ENCODE measurements around the gene DCUN1D2.

The DCUN1D2 gene

GRCh38 chr13:113479179-113479578, 11.3 kb downstream of the DCUN1D2 start:
- Histone ChIP-seq H3K9ac (no peak overlapping the region), H4K20me1 (ENCODE audit: insufficient read depth) (no peaks in the 10 kb centered on the region), H3K4me2 (no peak overlapping the region), H3K27ac (no peak overlapping the region), H2AFZ (ENCODE audit: low read depth) (no peak overlapping the region), H3K79me2 (ENCODE audit: insufficient read depth, low read depth) (no peaks in the 10 kb centered on the region; the same call in 1 of the 2 replicates), H3K4me1 (ENCODE audit: low read depth, poor library complexity, severe bottlenecking) (no peaks in the 10 kb centered on the region), H3K36me3 (ENCODE audit: insufficient read depth) (no peaks in the 10 kb centered on the region), H3K27me3 (ENCODE audit: insufficient read depth, low read depth) (no peaks in the 10 kb centered on the region), H3K4me3 (IDR thresholded peaks at IDR 0.05; ENCODE audit: insufficient read depth, low read depth, low read length) (no peak overlapping the region)
- no peak for TF ChIP-seq CTCF (conservative IDR thresholded peaks at IDR 0.05; ENCODE audit: low read depth, low read length)

- no peaks in the 10 kb centered on the region for H3K27me3 ChIP-seq (ENCODE audit: insufficient read depth, low read depth)
- H3K36me3 ChIP-seq (ENCODE audit: insufficient read depth): no peaks in the 10 kb centered on the region
- H3K4me2 ChIP-seq: no peak overlapping the region
- H2AFZ ChIP-seq (ENCODE audit: low read depth): no peak overlapping the region
- H3K79me2 ChIP-seq (ENCODE audit: insufficient read depth, low read depth): no peaks in the 10 kb centered on the region; the same call in 1 of the 2 replicates
- H4K20me1 ChIP-seq (ENCODE audit: insufficient read depth): no peaks in the 10 kb centered on the region
- no peak for TF ChIP-seq CTCF (conservative IDR thresholded peaks at IDR 0.05; ENCODE audit: low read depth, low read length)
- no peak overlapping the region for H3K9ac ChIP-seq
- H3K4me3 ChIP-seq (IDR thresholded peaks at IDR 0.05; ENCODE audit: insufficient read depth, low read depth, low read length): no peak overlapping the region
- H3K4me1 ChIP-seq (ENCODE audit: low read depth, poor library complexity, severe bottlenecking): no peaks in the 10 kb centered on the region
- H3K27ac ChIP-seq: no peak overlapping the region
Measured at GRCh38 chr13:113477724-113478123, 12.8 kb downstream of the DCUN1D2 start.

GRCh38 chr13:113476811-113477210, 13.7 kb downstream of the DCUN1D2 start:
- Histone ChIP-seq H3K79me2 (ENCODE audit: insufficient read depth, low read depth) (no peaks in the 10 kb centered on the region), H2AFZ (ENCODE audit: low read depth) (no peak overlapping the region), H3K27me3 (ENCODE audit: insufficient read depth, low read depth) (no peaks in the 10 kb centered on the region), H4K20me1 (ENCODE audit: insufficient read depth) (no peaks in the 10 kb centered on the region), H3K4me1 (ENCODE audit: low read depth, poor library complexity, severe bottlenecking) (no peaks in the 10 kb centered on the region), H3K4me2 (no peak overlapping the region), H3K27ac (no peak overlapping the region), H3K9ac (no peak overlapping the region), H3K4me3 (IDR thresholded peaks at IDR 0.05; ENCODE audit: insufficient read depth, low read depth, low read length) (no peak overlapping the region), H3K36me3 (ENCODE audit: insufficient read depth) (no peaks in the 10 kb centered on the region)
- no peak for TF ChIP-seq CTCF (conservative IDR thresholded peaks at IDR 0.05; ENCODE audit: low read depth, low read length)

GRCh38 chr13:113475911-113476310, 14.6 kb downstream of the DCUN1D2 start:
- Histone ChIP-seq H3K27me3 (ENCODE audit: insufficient read depth, low read depth) (no peaks in the 10 kb centered on the region), H3K4me2 (no peak overlapping the region), H3K9ac (no peak overlapping the region), H4K20me1 (ENCODE audit: insufficient read depth) (no peaks in the 10 kb centered on the region), H3K4me1 (ENCODE audit: low read depth, poor library complexity, severe bottlenecking) (no peaks in the 10 kb centered on the region), H3K4me3 (IDR thresholded peaks at IDR 0.05; ENCODE audit: insufficient read depth, low read depth, low read length) (no peak overlapping the region), H3K79me2 (ENCODE audit: insufficient read depth, low read depth) (no peaks in the 10 kb centered on the region), H3K27ac (no peak overlapping the region), H2AFZ (ENCODE audit: low read depth) (no peak overlapping the region), H3K36me3 (ENCODE audit: insufficient read depth) (no peaks in the 10 kb centered on the region)
- no peak for TF ChIP-seq CTCF (conservative IDR thresholded peaks at IDR 0.05; ENCODE audit: low read depth, low read length)
